Nephron (organoid): ENCODE results near the gene DNAJC13.

ENCODE experiments used
- H3K27ac Mint-ChIP-seq, 3 experiments: 2 replicates each; pipeline ENCODE4 v1.8.0; 2020; ENCODE audit warnings: mixed read lengths in 3 of 3, mild to moderate bottlenecking in 2 of 3, moderate library complexity in 1 of 3
- H3K27me3 Mint-ChIP-seq: 2 replicates; pipeline ENCODE4 v1.8.0; 2021; ENCODE audit warnings: low read depth, mild to moderate bottlenecking, moderate library complexity, mixed read lengths
- H3K36me3 Mint-ChIP-seq: 2 replicates; pipeline ENCODE4 v1.8.0; 2020; ENCODE audit warnings: low read depth, mixed read lengths
- H3K4me1 Mint-ChIP-seq: 2 replicates; pipeline ENCODE4 v1.8.0; 2020; ENCODE audit warnings: mixed read lengths
- H3K4me3 Mint-ChIP-seq, 3 experiments: 2 replicates each; pipeline ENCODE4 v1.8.0; 2020; ENCODE audit warnings: mild to moderate bottlenecking in 3 of 3, mixed read lengths in 3 of 3, moderate library complexity in 2 of 3
- H3K9me3 Mint-ChIP-seq: 2 replicates; pipeline ENCODE4 v1.8.0; 2020; ENCODE audit warnings: mixed read lengths
- CTCF ChIP-seq, 3 experiments: fragments of 200-600 bp; sonication (generic); IDR thresholded peaks; one replicate each; pipeline ENCODE4 v1.5.0; 2021; ENCODE audit warnings: antibody characterized with exemption in 3 of 3; ENCODE audit not compliant: unreplicated experiment in 3 of 3

DNAJC13 gene

DNA sequence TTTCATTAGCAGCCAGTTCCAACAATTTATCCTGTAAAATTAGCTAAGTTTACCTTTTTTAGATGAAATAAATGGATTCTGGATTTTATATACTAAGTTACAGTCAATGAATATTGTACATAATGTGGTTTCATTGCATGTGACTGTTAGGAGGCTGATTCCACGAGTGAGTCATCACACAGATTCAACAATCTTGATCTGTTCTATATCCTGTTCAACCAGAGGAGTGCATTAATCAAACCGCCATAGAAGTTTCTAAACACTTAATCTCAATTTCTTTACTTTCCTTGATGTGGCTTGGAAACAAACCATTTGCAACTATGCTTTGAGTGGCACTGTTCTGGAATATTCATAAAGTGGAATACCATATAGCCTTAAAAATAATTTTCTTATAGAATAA is 15.3 kb downstream of the DNAJC13 start:
- Mint-ChIP-seq H3K4me1 (peaks cover 16% of the 10 kb centered on the region), H3K4me3 (no peak overlapping the region), H3K27me3 (no peaks in the 10 kb centered on the region), H3K36me3 (peaks cover 10% of the 10 kb centered on the region), H3K27ac (no peak overlapping the region), H3K9me3 (no peaks in the 10 kb centered on the region)
- TF ChIP-seq CTCF (IDR thresholded peaks at IDR 0.05; ENCODE audit: unreplicated experiment in 3 of 3) = no peak

GRCh38 chr3:132433121-132433520 is 15.8 kb downstream of the DNAJC13 start:
- Mint-ChIP-seq H3K36me3 (peaks cover 10% of the 10 kb centered on the region), H3K9me3 (no peaks in the 10 kb centered on the region), H3K27ac (no peak overlapping the region), H3K27me3 (no peaks in the 10 kb centered on the region), H3K4me1 (peaks cover 16% of the 10 kb centered on the region), H3K4me3 (no peak overlapping the region)
- TF ChIP-seq CTCF (IDR thresholded peaks at IDR 0.05; ENCODE audit: unreplicated experiment in 3 of 3) = no peak

DNA sequence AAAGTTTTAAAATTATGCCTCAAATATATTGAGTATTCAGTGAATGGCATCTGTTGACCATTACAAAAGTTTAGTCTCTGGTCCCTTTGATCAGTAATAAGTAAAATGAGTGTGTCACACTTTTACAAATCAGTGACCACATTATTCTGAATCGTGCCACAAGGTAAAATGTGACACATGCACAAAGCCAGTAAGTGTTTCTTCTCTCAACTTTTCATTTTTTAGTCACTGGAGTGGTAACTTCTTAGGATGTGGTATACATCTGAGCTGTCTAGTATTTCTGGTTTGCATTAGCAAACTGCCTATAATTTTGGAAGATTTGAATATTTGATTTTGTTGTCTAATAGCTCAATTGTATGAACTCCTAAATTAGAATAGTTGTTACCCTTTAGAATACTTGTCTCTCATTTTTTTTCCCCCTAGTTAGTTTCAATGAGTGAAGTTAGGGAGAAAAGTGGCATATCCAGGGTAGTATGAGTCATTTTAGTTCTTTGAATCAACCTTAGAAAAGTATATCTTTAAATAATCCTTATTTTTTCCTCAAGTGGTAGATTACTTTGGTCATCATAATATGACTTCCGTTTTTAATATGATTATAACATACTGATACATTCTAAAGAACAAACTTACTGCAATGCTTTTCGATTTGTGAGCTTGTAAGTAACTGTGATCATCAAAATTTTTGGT is 18.1 kb downstream of the DNAJC13 start:
- Mint-ChIP-seq H3K9me3 (no peaks in the 10 kb centered on the region), H3K4me3 (no peak overlapping the region), H3K27ac (peak overlapping the region; percentile 22 to 51 (median 47)), H3K4me1 (peaks cover 15% of the 10 kb centered on the region), H3K36me3 (peaks cover 17% of the 10 kb centered on the region), H3K27me3 (no peaks in the 10 kb centered on the region)
- TF ChIP-seq CTCF (IDR thresholded peaks at IDR 0.05; ENCODE audit: unreplicated experiment in 3 of 3) = no peak

- Mint-ChIP-seq H3K9me3 (no peaks in the 10 kb centered on the region), H3K27ac (peak overlapping the region; percentile 22 to 51 (median 47)), H3K4me1 (peaks cover 12% of the 10 kb centered on the region)
Measured at GRCh38 chr3:132435911-132436425, 18.7 kb downstream of the DNAJC13 start.

DNA sequence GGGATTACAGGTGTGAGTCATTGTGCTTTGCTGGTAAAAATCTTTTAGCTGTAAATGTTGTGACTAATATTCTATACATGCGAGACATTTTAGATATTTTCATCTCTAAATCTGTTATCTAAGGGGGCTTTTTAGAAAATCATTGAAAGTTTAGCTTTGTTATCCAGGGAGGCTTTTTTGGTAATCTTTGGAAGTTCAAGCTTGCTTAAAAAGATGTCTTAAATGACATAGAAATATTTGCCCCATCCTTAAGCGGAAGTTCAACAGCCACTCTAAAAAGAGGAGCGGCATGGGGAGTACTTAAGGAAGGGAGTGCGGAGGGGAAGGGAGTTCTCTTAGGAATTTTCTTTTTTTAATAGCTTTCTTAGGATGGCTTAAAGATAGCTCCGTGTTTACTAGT is 26.1 kb downstream of the DNAJC13 start:
- H3K27me3 Mint-ChIP-seq = no peaks in the 10 kb centered on the region
- no peak overlapping the region for H3K4me3 Mint-ChIP-seq
- peaks cover 16% of the 10 kb centered on the region for H3K36me3 Mint-ChIP-seq
- no peaks in the 10 kb centered on the region for H3K9me3 Mint-ChIP-seq
- peaks cover 8% of the 10 kb centered on the region for H3K4me1 Mint-ChIP-seq
- no peak overlapping the region for H3K27ac Mint-ChIP-seq
- no peak for TF ChIP-seq CTCF (IDR thresholded peaks at IDR 0.05; ENCODE audit: unreplicated experiment in 3 of 3)

More at GRCh38 chr3:132435911-132436425, 18.7 kb downstream of the DNAJC13 start:
- TF ChIP-seq CTCF (IDR thresholded peaks at IDR 0.05; ENCODE audit: unreplicated experiment in 3 of 3) = no peak
- H3K27me3 Mint-ChIP-seq = no peaks in the 10 kb centered on the region
- no peak overlapping the region for H3K4me3 Mint-ChIP-seq
- peaks cover 17% of the 10 kb centered on the region for H3K36me3 Mint-ChIP-seq

- H3K4me3 Mint-ChIP-seq = no peak overlapping the region
- TF ChIP-seq CTCF (IDR thresholded peaks at IDR 0.05; ENCODE audit: unreplicated experiment in 3 of 3) = no peak
- no peak overlapping the region for H3K27ac Mint-ChIP-seq
- H3K9me3 Mint-ChIP-seq = no peaks in the 10 kb centered on the region
- H3K36me3 Mint-ChIP-seq = peaks cover 9% of the 10 kb centered on the region
- H3K27me3 Mint-ChIP-seq = no peaks in the 10 kb centered on the region
- peaks cover 18% of the 10 kb centered on the region for H3K4me1 Mint-ChIP-seq
Measured at GRCh38 chr3:132444383-132444782, 27.1 kb downstream of the DNAJC13 start.
